WI38 (cell line): ENCODE results near the gene TNNT3.
"Not testable (repeated sequence)": the region's sequence is repeated elsewhere in the genome, so short reads cannot be mapped to it uniquely, and the experiment has no call there.

Experiments
- H3K4me3 ChIP-seq: 2 replicates; pipeline ENCODE4 v1.5.1; 2011; ENCODE audit warnings: low read depth, mild to moderate bottlenecking, control low read depth, low read length
- TF ChIP-seq, protein P1 (sequence below): IDR thresholded peaks from 2 replicates; pipeline ENCODE4 v1.5.1; 2012; ENCODE audit warnings: low read depth, mild to moderate bottlenecking, control low read depth, low read length

TNNT3 gene

DNA sequence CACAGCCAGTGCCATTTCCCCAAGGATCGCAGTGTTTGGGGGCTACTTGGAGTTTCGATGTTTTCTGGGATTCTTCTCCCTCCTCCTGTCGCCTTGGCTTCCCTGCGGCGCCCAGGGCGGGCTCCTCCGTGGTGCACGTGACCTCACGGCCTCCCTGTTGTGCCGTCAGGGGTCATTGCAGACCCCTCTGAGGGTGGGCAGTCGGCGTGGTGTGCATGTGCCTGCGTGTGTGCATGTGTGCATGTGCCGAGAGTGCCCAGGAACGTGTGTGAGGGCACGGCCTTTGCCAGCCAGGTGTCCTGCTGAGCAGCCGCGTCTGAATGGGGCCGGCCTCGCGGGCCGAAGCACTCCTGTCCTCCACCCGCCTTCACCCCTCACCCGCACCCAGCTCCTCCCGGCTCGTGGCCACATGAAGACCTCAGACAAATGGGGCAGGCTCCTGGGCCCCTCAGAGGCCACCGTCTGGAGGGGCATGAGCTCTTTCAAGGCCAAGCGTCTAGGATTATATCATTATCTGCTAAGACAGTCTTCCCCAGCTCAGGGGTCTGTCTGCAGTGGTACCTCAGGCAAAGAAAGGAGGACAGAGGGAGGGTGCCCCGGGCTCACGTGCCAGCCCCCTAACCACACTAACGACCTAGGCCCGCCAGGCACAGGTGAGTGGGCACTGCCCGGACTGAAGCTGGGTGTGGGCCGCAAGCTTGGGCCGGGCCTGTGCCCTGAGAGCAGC lies 18.3 kb downstream of the TNNT3 start:
- no peak overlapping the region for H3K4me3 ChIP-seq
- TF ChIP-seq, protein P1, sequence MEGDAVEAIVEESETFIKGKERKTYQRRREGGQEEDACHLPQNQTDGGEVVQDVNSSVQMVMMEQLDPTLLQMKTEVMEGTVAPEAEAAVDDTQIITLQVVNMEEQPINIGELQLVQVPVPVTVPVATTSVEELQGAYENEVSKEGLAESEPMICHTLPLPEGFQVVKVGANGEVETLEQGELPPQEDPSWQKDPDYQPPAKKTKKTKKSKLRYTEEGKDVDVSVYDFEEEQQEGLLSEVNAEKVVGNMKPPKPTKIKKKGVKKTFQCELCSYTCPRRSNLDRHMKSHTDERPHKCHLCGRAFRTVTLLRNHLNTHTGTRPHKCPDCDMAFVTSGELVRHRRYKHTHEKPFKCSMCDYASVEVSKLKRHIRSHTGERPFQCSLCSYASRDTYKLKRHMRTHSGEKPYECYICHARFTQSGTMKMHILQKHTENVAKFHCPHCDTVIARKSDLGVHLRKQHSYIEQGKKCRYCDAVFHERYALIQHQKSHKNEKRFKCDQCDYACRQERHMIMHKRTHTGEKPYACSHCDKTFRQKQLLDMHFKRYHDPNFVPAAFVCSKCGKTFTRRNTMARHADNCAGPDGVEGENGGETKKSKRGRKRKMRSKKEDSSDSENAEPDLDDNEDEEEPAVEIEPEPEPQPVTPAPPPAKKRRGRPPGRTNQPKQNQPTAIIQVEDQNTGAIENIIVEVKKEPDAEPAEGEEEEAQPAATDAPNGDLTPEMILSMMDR: no peak

DNA sequence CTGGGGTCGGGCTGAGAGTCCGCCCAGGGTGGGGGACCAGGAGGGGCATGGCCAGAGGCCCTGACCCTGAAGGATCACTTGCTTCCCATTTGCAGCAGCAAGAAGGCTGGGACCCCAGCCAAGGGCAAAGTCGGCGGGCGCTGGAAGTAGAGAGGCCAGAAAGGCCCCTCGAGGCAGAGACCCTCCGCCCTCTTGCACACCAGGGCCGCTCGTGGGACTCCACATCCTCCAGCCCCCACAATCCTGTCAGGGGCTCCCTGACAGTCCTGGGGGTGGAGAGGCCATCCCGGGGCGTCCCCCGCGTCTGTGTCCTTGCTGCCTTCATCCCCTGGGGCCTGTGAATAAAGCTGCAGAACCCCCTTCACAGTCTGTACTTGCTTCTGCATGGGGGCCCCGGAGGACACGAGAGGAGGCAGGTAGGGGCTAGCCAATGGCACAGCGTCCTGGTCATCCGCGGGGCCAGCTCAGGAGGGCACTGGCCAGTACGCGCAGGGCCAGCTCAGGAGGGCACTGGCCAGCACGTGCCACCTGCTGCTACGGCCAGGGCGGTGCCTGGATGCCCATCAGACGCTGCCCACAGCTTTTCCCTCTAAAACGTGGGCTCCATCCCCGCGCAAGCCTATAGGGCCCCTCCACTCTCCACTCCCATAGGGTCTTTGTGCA lies 19.0 kb downstream of the TNNT3 start:
- H3K4me3 ChIP-seq: no peak overlapping the region
- TF ChIP-seq, protein P1: no peak

DNA sequence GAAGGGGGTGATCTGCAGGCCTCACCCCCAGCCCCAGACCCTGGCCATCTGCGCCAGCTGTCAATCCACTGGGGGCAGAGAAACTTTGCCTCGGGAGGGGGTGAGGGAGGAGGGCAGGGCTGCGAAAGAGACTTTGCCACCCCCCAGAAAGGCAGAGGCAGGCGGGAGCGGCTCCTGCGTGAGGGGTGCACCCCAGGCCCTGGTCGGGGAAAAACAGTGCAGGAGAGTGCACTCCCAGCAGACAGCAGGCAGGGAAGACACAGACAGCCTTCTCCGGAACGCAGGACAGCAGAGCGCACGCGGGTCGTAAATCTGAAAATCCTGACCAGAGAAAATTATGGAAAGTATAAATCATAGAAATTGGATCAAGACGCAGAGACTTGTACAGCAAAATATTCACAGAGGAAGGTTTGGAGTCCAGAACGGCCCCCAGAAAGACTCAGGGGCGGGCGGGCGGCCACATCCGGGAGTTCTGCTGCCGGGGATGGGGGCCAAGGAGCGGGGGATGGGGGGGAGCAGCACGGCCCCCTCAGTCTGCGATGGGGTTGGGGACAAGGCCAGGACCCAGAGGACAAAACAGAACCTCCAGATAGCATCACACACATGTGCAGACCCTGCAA lies 19.6 kb downstream of the TNNT3 start:
- TF ChIP-seq, protein P1: no peak
- H3K4me3 ChIP-seq: no peak overlapping the region

DNA sequence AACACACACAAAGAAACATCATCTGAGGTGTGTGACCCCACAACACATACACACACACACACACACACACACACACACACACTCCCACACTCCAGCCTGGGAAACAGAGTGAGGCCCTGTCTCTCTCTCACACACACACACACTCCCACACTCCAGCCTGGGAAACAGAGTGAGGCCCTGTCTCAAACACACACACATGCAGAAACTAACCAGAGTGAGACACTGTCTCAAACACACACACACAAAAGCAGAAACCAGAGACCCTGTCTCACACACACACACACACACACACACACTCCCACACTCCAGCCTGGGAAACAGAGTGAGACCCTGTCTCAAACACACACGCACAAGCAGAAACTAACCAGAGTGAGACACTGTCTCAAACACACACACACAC lies 20.3 kb downstream of the TNNT3 start:
- H3K4me3 ChIP-seq: not testable (repeated sequence)

DNA sequence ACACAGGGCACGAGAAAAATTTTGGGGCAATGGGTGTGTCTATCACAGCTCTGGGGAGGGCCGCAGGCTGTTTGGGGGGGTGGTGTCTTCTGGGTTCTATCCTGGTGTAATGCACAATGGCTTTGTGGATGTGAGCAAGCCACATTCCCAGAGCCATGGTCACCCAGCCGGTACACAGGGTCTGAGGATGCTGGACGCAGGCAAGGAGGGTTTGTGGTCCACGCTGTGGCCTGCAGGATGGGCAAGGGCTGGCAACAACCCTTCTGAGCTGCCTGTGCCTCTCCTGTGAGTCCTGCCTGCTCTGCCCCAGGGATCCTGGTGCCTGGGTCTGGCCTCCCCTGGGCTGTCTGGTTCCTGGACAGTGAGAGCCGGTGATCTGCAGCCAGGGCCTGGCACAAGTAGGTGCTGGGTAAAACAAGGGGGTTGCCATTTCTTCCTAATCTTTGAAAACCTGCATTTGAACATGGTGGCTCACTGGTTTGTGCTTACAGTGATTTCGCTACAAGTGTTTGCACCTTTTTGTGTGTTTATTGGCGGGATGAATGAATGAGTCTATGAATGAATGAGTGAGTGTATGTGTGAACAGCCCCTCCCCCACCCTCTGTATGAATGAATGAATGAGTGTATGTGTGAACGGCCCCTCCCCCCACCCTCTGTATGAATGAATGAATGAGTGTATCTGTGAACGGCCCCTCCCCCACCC lies 23.2 kb downstream of the TNNT3 start:
- H3K4me3 ChIP-seq: no peak overlapping the region
- TF ChIP-seq, protein P1: no peak

DNA sequence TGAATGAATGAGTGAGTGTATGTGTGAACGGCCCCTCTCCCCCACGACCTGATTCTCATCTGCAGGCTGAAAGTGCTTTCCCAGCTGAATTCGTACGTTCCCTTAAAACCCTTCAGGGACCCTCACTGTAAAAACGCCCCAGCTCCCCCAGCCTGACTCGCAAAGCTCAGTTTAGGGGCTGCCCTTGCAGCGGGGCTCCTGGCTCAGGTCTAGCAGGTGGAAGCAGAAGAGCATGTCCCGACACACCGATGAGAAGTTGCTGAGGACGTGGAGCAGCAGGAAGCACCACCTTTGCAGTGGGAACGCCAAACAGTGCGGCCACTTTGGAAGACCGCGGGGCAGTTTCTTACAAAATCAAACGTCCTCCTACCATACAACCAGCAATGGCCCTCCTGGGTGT lies 24.1 kb downstream of the TNNT3 start:
- TF ChIP-seq, protein P1: no peak
- H3K4me3 ChIP-seq: no peak overlapping the region

DNA sequence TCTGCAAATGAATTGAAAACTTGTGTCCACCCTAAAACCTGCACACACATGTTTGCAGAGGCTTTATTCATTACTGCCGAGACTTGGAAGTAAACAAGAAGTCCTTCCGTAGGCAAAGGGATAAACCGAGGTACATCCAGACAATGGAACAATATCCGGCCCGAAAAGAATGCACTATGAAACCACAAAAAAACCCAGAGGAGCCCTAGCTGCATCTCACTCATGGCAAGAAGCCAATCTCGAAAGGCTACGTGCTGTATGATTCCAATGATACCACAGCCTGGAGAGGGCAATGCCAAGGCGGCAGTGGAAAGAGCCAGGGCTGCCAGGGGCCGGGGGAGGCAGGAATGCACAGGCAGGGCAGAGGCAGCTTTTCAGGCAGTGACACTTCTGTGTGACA lies 24.5 kb downstream of the TNNT3 start:
- H3K4me3 ChIP-seq: no peak overlapping the region
- TF ChIP-seq, protein P1: no peak
